Endothelial cell of umbilical vein (primary cell): ENCODE measurements around the gene PLPPR5. TPM values are rescaled to one million over a fixed set of nuclear protein-coding genes. Genes with fewer than 3 reads are reported as not detected.

Experiments used
- BruUV-seq: library from RNA; stranded (reverse); fragments of 400-500 nt; replicated peaks from 2 replicates; lab custom pipeline; 2021; lab: Mats Ljungman, UMichigan
- CTCF ChIA-PET: fragments of 300-600, 350-600 bp; sonication (Branson Sonifier 250); formaldehyde crosslinking; loops from one replicate; lab custom pipeline; 2021; ENCODE audit warnings: antibody characterized with exemption, inconsistent platforms; lab: Charles Lee
- POLR2A ChIA-PET: fragments of 300-600, 350-600 bp; sonication (Branson Sonifier 250); formaldehyde crosslinking; loops from one replicate; lab custom pipeline; 2021; ENCODE audit warnings: antibody characterized with exemption, inconsistent platforms; lab: Charles Lee
- DNase-seq: peaks from one replicate; pipeline ENCODE4 v3.0.0-alpha.2; 2011; ENCODE audit warnings: low read depth, low spot score
- FAIRE-seq: peaks from 2 replicates; lab custom pipeline; 2011; peaks lifted over from hg19 to GRCh38; lab: Jason Lieb, UNC
- H2AFZ ChIP-seq: 2 replicates; pipeline ENCODE4 v1.6.0; 2012; ENCODE audit warnings: low read depth, low read length, control low read depth, inconsistent platforms
- H3K27ac ChIP-seq: 2 replicates; pipeline ENCODE4 v1.5.1; 2011; ENCODE audit warnings: low read depth, mild to moderate bottlenecking, control low read depth, low read length, moderate library complexity; ENCODE audit not compliant: insufficient read depth
- H3K27me3 ChIP-seq, 2 experiments: 2 replicates each; pipeline versions ENCODE4 v1.6.0 to v1.6.1; 2011; ENCODE audit warnings: low read length in 2 of 2, mixed read lengths in 1 of 2; ENCODE audit not compliant: control insufficient read depth in 2 of 2, insufficient read depth in 2 of 2
- H3K36me3 ChIP-seq, 2 experiments: 2 replicates in 1 of 2; 3 replicates in 1 of 2; pipeline ENCODE4 v1.5.1; 2011; ENCODE audit warnings: low read length in 2 of 2, mild to moderate bottlenecking in 1 of 2, moderate library complexity in 1 of 2; ENCODE audit not compliant: control insufficient read depth in 2 of 2, insufficient read depth in 2 of 2; ENCODE audit errors: extremely low read depth in 1 of 2
- H3K4me1 ChIP-seq: 3 replicates; pipeline ENCODE4 v1.5.1; 2011; ENCODE audit warnings: mild to moderate bottlenecking, low read length; ENCODE audit not compliant: control insufficient read depth, insufficient read depth; ENCODE audit errors: extremely low read depth
- H3K4me2 ChIP-seq: 2 replicates; pipeline ENCODE4 v1.6.1; 2011; ENCODE audit warnings: low read length, control low read depth, mixed read lengths; ENCODE audit not compliant: insufficient read depth
- H3K4me3 ChIP-seq, 3 experiments: fragments of 200-600 bp in 1 of 3; sonication (generic), shearing (Covaris generic) in 1 of 3; replicated peaks in 1 of 3; 2 replicates each; pipeline ENCODE4 v1.5.1; 2011 to 2016; ENCODE audit warnings: control low read depth in 3 of 3, low read length in 3 of 3, mild to moderate bottlenecking in 2 of 3, inconsistent platforms in 1 of 3, low read depth in 1 of 3, moderate library complexity in 1 of 3; ENCODE audit not compliant: insufficient read depth in 1 of 3
- H3K79me2 ChIP-seq: 2 replicates; pipeline ENCODE4 v1.6.0; 2012; ENCODE audit warnings: low read length, inconsistent platforms; ENCODE audit not compliant: control insufficient read depth, insufficient read depth
- H3K9ac ChIP-seq: replicated peaks from 2 replicates; pipeline ENCODE3; 2011; ENCODE audit warnings: low read length, control low read depth; ENCODE audit not compliant: insufficient read depth; ENCODE audit errors: extremely low read depth
- H3K9me1 ChIP-seq: replicated peaks from 3 replicates; pipeline ENCODE4 v1.6.0; 2011; ENCODE audit warnings: mild to moderate bottlenecking, low read length; ENCODE audit not compliant: control insufficient read depth, insufficient read depth; ENCODE audit errors: extremely low read depth
- H3K9me3 ChIP-seq: replicated peaks from 2 replicates; pipeline ENCODE4 v1.5.1; 2012; ENCODE audit warnings: low read length, inconsistent platforms; ENCODE audit not compliant: control insufficient read depth, insufficient read depth
- H4K20me1 ChIP-seq: replicated peaks from 2 replicates; pipeline ENCODE3; 2011; ENCODE audit warnings: mild to moderate bottlenecking, low read length; ENCODE audit not compliant: control insufficient read depth, insufficient read depth; ENCODE audit errors: extremely low read depth
- EZH2 ChIP-seq: IDR thresholded peaks from 2 replicates; pipeline ENCODE4 v1.6.1; 2012; ENCODE audit warnings: borderline replicate concordance, low read depth, mild to moderate bottlenecking, moderate library complexity, low read length, inconsistent platforms; ENCODE audit not compliant: severe bottlenecking
- JUN ChIP-seq: IDR thresholded peaks from 2 replicates; pipeline ENCODE4 v1.6.1; 2011; ENCODE audit warnings: borderline replicate concordance, low read depth; ENCODE audit not compliant: insufficient read length, insufficient read depth
- MYC ChIP-seq: IDR thresholded peaks from one replicate; pipeline ENCODE4 v1.6.1; 2011; ENCODE audit warnings: mild to moderate bottlenecking, low read depth, low read length
- POLR2A ChIP-seq: IDR thresholded peaks from 2 replicates; pipeline ENCODE4 v1.6.1; 2012; ENCODE audit warnings: low read depth, mild to moderate bottlenecking, control low read depth, low read length
- POLR2AphosphoS5 ChIP-seq: IDR thresholded peaks from 2 replicates; pipeline ENCODE4 v1.6.1; 2012; ENCODE audit warnings: low read depth, mild to moderate bottlenecking, control low read depth, low read length, moderate library complexity; ENCODE audit not compliant: insufficient read depth
- dilution Hi-C: fragments of 300-500 bp; cut with MboI; formaldehyde crosslinking; loops from one replicate; pipeline ENCODE4 v1.15.0; 2019; ENCODE audit warnings: low sequenced_read_pairs; ENCODE audit not compliant: extremely low pct_ligation_motif_present
- intact Hi-C: fragments of 100-400 bp; cut with micrococcal nuclease; formaldehyde crosslinking; loops from one replicate; pipeline ENCODE4 v1.10.0; 2022
- polyA plus RNA-seq, 4 experiments: library from polyadenylated mRNA; depleted of rRNA in 3 of 4; stranded (reverse) in 3 of 4; unstranded in 1 of 4; fragments of >200 nt; gene quantifications; 2 replicates each; pipeline versions ENCODE4 v1.2.1 to v1.2.3, GENCODE V29; 2011 to 2012; ENCODE audit warnings: missing spikeins in 1 of 4
- total RNA-seq: library from RNA; stranded (reverse); gene quantifications from 2 replicates; pipeline ENCODE4 v1.2.3, GENCODE V29; 2021
- TF ChIP-seq, protein P1 (sequence below), 2 donors: IDR thresholded peaks; 1 replicate in 1 of 2; 2 replicates in 1 of 2; pipeline ENCODE4 v1.5.1; 2011; ENCODE audit warnings: low read length in 2 of 2, mild to moderate bottlenecking in 2 of 2, moderate library complexity in 2 of 2, control low read depth in 1 of 2, inconsistent platforms in 1 of 2, low read depth in 1 of 2; ENCODE audit not compliant: insufficient read depth in 1 of 2; ENCODE audit errors: extremely low read depth in 1 of 2
- TF ChIP-seq, protein P2 (sequence below): IDR thresholded peaks from 2 replicates; pipeline ENCODE4 v1.6.1; 2011; ENCODE audit not compliant: insufficient read depth, insufficient read length

Gene PLPPR5
- total and polyA plus RNA-seq, 2 donors (not counting 3 experiments of a cell fraction or from before 2014, with no cell fraction given) = not detected

DNA sequence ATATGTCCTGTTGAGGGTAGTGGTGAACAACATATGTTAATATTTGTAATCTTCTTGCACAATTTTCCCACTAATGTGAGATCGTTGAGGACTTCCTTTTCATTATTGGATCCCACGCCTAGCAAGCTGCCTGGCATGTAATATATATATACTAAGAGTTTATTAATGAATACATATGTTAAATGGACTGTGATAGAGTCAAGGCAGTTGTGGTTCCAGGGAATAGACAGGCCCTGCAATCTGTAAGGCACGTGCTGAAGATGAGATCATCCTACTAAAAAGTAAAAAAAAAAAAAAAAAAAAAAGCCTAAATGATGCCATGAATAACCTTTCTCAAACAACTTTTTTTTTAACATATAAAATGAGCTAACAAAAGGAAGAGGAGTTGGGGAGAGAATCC is 28.9 kb downstream of the PLPPR5 start:
- H3K9me3 ChIP-seq = no peaks in the 10 kb centered on the region
- DNase-seq (no peak), FAIRE-seq (no peak)
- no peak overlapping the region for H3K27ac ChIP-seq
- no peak overlapping the region for H3K4me3 ChIP-seq
- H3K27me3 ChIP-seq = peaks cover 7 to 28% of the 10 kb centered on the region in 2 experiments
- H3K9ac ChIP-seq = no peak overlapping the region
- TF ChIP-seq EZH2 (no peak), POLR2A (no peak), JUN (no peak), POLR2AphosphoS5 (no peak), MYC (no peak)
- TF ChIP-seq, protein P1, sequence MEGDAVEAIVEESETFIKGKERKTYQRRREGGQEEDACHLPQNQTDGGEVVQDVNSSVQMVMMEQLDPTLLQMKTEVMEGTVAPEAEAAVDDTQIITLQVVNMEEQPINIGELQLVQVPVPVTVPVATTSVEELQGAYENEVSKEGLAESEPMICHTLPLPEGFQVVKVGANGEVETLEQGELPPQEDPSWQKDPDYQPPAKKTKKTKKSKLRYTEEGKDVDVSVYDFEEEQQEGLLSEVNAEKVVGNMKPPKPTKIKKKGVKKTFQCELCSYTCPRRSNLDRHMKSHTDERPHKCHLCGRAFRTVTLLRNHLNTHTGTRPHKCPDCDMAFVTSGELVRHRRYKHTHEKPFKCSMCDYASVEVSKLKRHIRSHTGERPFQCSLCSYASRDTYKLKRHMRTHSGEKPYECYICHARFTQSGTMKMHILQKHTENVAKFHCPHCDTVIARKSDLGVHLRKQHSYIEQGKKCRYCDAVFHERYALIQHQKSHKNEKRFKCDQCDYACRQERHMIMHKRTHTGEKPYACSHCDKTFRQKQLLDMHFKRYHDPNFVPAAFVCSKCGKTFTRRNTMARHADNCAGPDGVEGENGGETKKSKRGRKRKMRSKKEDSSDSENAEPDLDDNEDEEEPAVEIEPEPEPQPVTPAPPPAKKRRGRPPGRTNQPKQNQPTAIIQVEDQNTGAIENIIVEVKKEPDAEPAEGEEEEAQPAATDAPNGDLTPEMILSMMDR (IDR thresholded peaks at IDR 0.05; ENCODE audit: extremely low read depth in 1 of 2, insufficient read depth in 1 of 2, low read depth in 1 of 2, low read length in 2 of 2) = no peak
- TF ChIP-seq, protein P2, sequence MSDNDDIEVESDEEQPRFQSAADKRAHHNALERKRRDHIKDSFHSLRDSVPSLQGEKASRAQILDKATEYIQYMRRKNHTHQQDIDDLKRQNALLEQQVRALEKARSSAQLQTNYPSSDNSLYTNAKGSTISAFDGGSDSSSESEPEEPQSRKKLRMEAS = no peak
- H3K9me1 ChIP-seq = no peaks in the 10 kb centered on the region
- H3K36me3 ChIP-seq = no peaks in the 10 kb centered on the region
- H2AFZ ChIP-seq = no peak overlapping the region
- ChIA-PET POLR2A (no interaction called here), CTCF (interaction anchor here (0.7 to 2.1 kb wide), 3 partner anchors 89 to 766 kb away, joined by 3 to 5 read pairs (median 5); no protein-coding TSS in a partner anchor)
- dilution Hi-C loops = no loop called here
- no peaks in the 10 kb centered on the region for H3K79me2 ChIP-seq
- no peaks in the 10 kb centered on the region for H4K20me1 ChIP-seq
- no peaks in the 10 kb centered on the region for H3K4me1 ChIP-seq
- intact Hi-C loops = no loop called here
- no TSS peak for BruUV-seq
- no peak overlapping the region for H3K4me2 ChIP-seq
